Astrocyte (in vitro differentiated cells and primary cell): ENCODE data around the gene AKNAD1. TPM values are rescaled to one million over a fixed set of nuclear protein-coding genes. Genes with fewer than 3 reads are reported as not detected.

Source experiments
- DNase-seq: peaks from one replicate; pipeline ENCODE4 v3.0.0-alpha.2; 2010; ENCODE audit warnings: low read depth
- FAIRE-seq: peaks from 2 replicates; lab custom pipeline; 2011; peaks lifted over from hg19 to GRCh38; lab: Jason Lieb, UNC
- H2AFZ ChIP-seq: 2 replicates; pipeline ENCODE4 v1.6.0; 2012; ENCODE audit warnings: low read depth, low read length, inconsistent platforms
- H3K27ac ChIP-seq: 2 replicates; pipeline ENCODE4 v1.5.1; 2011; ENCODE audit warnings: low read depth, low read length, inconsistent platforms
- H3K27me3 ChIP-seq: 2 replicates; pipeline ENCODE4 v1.6.0; 2011; ENCODE audit warnings: low read length, inconsistent platforms; ENCODE audit not compliant: insufficient read depth
- H3K36me3 ChIP-seq: 2 replicates; pipeline ENCODE4 v1.5.1; 2011; ENCODE audit warnings: low read length, inconsistent platforms; ENCODE audit not compliant: insufficient read depth
- H3K4me1 ChIP-seq: 2 replicates; pipeline ENCODE4 v1.5.1; 2011; ENCODE audit warnings: low read length, inconsistent platforms; ENCODE audit not compliant: insufficient read depth
- H3K4me2 ChIP-seq: 2 replicates; pipeline ENCODE4 v1.6.0; 2012; ENCODE audit warnings: low read length, inconsistent platforms
- H3K4me3 ChIP-seq: 2 replicates; pipeline ENCODE4 v1.5.1; 2011; ENCODE audit warnings: low read depth, mild to moderate bottlenecking, low read length, inconsistent platforms; ENCODE audit not compliant: insufficient read depth
- H3K79me2 ChIP-seq: 2 replicates; pipeline ENCODE4 v1.6.0; 2012; ENCODE audit warnings: mild to moderate bottlenecking, low read length, inconsistent platforms; ENCODE audit not compliant: insufficient read depth
- H3K9ac ChIP-seq: 2 replicates; pipeline ENCODE4 v1.6.0; 2012; ENCODE audit warnings: mild to moderate bottlenecking, low read length, inconsistent platforms
- H3K9me3 ChIP-seq: 2 replicates; pipeline ENCODE4 v1.5.1; 2012; ENCODE audit warnings: low read depth, mild to moderate bottlenecking, low read length, inconsistent platforms; ENCODE audit not compliant: insufficient read depth
- H4K20me1 ChIP-seq: 2 replicates; pipeline ENCODE4 v1.6.0; 2012; ENCODE audit warnings: low read length, inconsistent platforms; ENCODE audit not compliant: insufficient read depth
- H3K27ac Mint-ChIP-seq: one replicate; pipeline ENCODE4 v1.8.0; 2021; ENCODE audit warnings: mild to moderate bottlenecking, mixed read lengths; ENCODE audit not compliant: unreplicated experiment
- H3K27me3 Mint-ChIP-seq: one replicate; pipeline ENCODE4 v1.8.0; 2021; ENCODE audit warnings: low read depth, mixed read lengths; ENCODE audit not compliant: unreplicated experiment
- H3K36me3 Mint-ChIP-seq: one replicate; pipeline ENCODE4 v1.8.0; 2021; ENCODE audit warnings: low read depth, mixed read lengths; ENCODE audit not compliant: unreplicated experiment
- H3K4me1 Mint-ChIP-seq: one replicate; pipeline ENCODE4 v1.8.0; 2021; ENCODE audit warnings: low read depth, mixed read lengths; ENCODE audit not compliant: unreplicated experiment
- H3K4me3 Mint-ChIP-seq: one replicate; pipeline ENCODE4 v1.8.0; 2021; ENCODE audit warnings: mild to moderate bottlenecking, moderate library complexity, mixed read lengths; ENCODE audit not compliant: unreplicated experiment
- H3K9me3 Mint-ChIP-seq: one replicate; pipeline ENCODE4 v1.8.0; 2021; ENCODE audit warnings: mild to moderate bottlenecking, mixed read lengths; ENCODE audit not compliant: unreplicated experiment
- EZH2 ChIP-seq: IDR thresholded peaks from 2 replicates; pipeline ENCODE4 v1.6.1; 2012; ENCODE audit warnings: mild to moderate bottlenecking, low read length, inconsistent platforms; ENCODE audit not compliant: insufficient read depth
- total RNA-seq: library from RNA; stranded (reverse); gene quantifications from 2 replicates; pipeline ENCODE4 v1.2.1, GENCODE V29; 2021
- TF ChIP-seq, protein P1 (sequence below): IDR thresholded peaks from 2 replicates; pipeline ENCODE4 v1.5.1; 2011; ENCODE audit warnings: low read depth, mild to moderate bottlenecking, inconsistent platforms, low read length, moderate library complexity; ENCODE audit not compliant: insufficient read depth

Gene AKNAD1
- total RNA-seq, 1 donor from 2014 or later = not detected

- H3K36me3 ChIP-seq = no peaks in the 10 kb centered on the region
- H4K20me1 ChIP-seq = no peaks in the 10 kb centered on the region
- peaks cover 16% of the 10 kb centered on the region for H3K27me3 Mint-ChIP-seq
- no peaks in the 10 kb centered on the region for H3K79me2 ChIP-seq
- no peak overlapping the region for H3K9ac ChIP-seq
- no peaks in the 10 kb centered on the region for H3K9me3 ChIP-seq
- DNase-seq (no peak), FAIRE-seq (no peak)
- H3K27ac Mint-ChIP-seq = no peak overlapping the region
- no peaks in the 10 kb centered on the region for H3K27me3 ChIP-seq
- H3K9me3 Mint-ChIP-seq = peaks cover 7% of the 10 kb centered on the region
- H3K27ac ChIP-seq = no peak overlapping the region
- no peak overlapping the region for H3K4me2 ChIP-seq
- H3K4me1 ChIP-seq = peaks cover 6% of the 10 kb centered on the region
- H2AFZ ChIP-seq = no peak overlapping the region
- H3K36me3 Mint-ChIP-seq = no peaks in the 10 kb centered on the region
- H3K4me1 Mint-ChIP-seq = peaks cover 5% of the 10 kb centered on the region
- H3K4me3 Mint-ChIP-seq = no peak overlapping the region
- TF ChIP-seq, protein P1, sequence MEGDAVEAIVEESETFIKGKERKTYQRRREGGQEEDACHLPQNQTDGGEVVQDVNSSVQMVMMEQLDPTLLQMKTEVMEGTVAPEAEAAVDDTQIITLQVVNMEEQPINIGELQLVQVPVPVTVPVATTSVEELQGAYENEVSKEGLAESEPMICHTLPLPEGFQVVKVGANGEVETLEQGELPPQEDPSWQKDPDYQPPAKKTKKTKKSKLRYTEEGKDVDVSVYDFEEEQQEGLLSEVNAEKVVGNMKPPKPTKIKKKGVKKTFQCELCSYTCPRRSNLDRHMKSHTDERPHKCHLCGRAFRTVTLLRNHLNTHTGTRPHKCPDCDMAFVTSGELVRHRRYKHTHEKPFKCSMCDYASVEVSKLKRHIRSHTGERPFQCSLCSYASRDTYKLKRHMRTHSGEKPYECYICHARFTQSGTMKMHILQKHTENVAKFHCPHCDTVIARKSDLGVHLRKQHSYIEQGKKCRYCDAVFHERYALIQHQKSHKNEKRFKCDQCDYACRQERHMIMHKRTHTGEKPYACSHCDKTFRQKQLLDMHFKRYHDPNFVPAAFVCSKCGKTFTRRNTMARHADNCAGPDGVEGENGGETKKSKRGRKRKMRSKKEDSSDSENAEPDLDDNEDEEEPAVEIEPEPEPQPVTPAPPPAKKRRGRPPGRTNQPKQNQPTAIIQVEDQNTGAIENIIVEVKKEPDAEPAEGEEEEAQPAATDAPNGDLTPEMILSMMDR = no peak
- TF ChIP-seq EZH2 = no peak
- no peak overlapping the region for H3K4me3 ChIP-seq
Measured at GRCh38 chr1:108823632-108824031, 33.3 kb downstream of the AKNAD1 start.

DNA sequence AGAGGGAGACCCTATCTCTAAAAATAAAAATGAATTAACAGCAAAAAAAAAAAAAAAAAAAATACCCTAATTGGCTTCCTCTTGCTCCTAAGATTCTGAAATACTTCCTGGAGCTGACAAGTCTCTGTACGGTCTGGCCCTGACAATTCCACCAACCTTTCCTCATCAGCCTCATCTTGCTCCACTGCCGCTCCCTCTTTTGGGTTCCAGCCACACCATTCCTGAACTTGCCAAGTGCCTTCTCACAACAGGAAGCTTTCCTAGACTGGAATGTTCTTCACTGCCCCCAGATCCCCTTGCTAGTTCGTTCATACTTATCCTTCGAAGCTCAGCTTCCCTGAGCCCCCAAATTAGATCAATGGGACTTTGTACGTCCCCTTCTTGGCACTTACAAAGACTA is 37.0 kb downstream of the AKNAD1 start:
- Histone ChIP-seq H3K79me2 (no peaks in the 10 kb centered on the region), H3K4me3 (no peak overlapping the region), H2AFZ (no peak overlapping the region), H3K4me1 (peaks cover 25% of the 10 kb centered on the region), H3K9ac (no peak overlapping the region), H3K36me3 (no peaks in the 10 kb centered on the region), H3K4me2 (no peak overlapping the region), H3K27ac (no peak overlapping the region), H3K27me3 (no peaks in the 10 kb centered on the region), H4K20me1 (no peaks in the 10 kb centered on the region), H3K9me3 (no peaks in the 10 kb centered on the region)
- peaks cover 19% of the 10 kb centered on the region for H3K4me1 Mint-ChIP-seq
- peaks cover 16% of the 10 kb centered on the region for H3K27me3 Mint-ChIP-seq
- no peaks in the 10 kb centered on the region for H3K36me3 Mint-ChIP-seq
- FAIRE-seq = no peak
- no peak for DNase-seq
- TF ChIP-seq, protein P1 = no peak
- no peak for TF ChIP-seq EZH2
- H3K27ac Mint-ChIP-seq = no peak overlapping the region
- H3K4me3 Mint-ChIP-seq = no peak overlapping the region
- H3K9me3 Mint-ChIP-seq = peaks cover 9% of the 10 kb centered on the region

DNA sequence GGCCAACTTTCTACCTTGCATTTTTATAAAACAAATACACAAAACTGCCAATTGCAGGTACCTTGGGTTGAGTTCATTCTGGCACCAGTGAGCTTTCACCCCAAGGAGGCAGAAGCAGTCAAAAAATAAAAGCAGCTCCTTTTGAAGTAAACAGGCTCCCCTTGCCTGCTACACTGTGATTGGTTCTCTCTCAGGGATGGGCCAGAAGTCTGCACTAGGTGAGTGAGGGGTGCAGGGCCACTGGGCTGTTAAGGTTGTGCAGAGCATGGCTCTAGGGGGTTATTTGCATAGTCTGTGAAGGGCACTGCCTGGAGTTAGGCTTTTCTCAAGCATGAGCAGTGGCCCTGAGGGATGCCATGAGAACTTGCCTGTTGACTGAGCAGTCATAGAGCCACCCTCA is 39.1 kb downstream of the AKNAD1 start:
- Histone ChIP-seq H3K4me2 (no peak overlapping the region), H3K4me1 (peaks cover 32% of the 10 kb centered on the region), H3K36me3 (no peaks in the 10 kb centered on the region), H3K27ac (peak overlapping the region; percentile 41), H3K79me2 (no peaks in the 10 kb centered on the region), H3K27me3 (no peaks in the 10 kb centered on the region), H3K4me3 (no peak overlapping the region), H3K9me3 (no peaks in the 10 kb centered on the region), H2AFZ (no peak overlapping the region), H4K20me1 (no peaks in the 10 kb centered on the region), H3K9ac (no peak overlapping the region)
- TF ChIP-seq, protein P1 = no peak
- no peak for TF ChIP-seq EZH2
- peak overlapping the region; percentile 26 for H3K27ac Mint-ChIP-seq
- H3K9me3 Mint-ChIP-seq = peaks cover 9% of the 10 kb centered on the region
- DNase-seq (no peak), FAIRE-seq (no peak)
- H3K4me1 Mint-ChIP-seq = peaks cover 20% of the 10 kb centered on the region
- no peaks in the 10 kb centered on the region for H3K36me3 Mint-ChIP-seq
- peaks cover 12% of the 10 kb centered on the region for H3K27me3 Mint-ChIP-seq
- H3K4me3 Mint-ChIP-seq = no peak overlapping the region
